HG03457 (cell line): Measurements from ENCODE around the gene DYNC1I1.

ENCODE experiments used
- ATAC-seq: cut with Tn5 transposase; IDR thresholded peaks from one replicate; pipeline ENCODE4 v1.9.1; 2021; ENCODE audit warnings: moderate number of reproducible peaks; ENCODE audit not compliant: unreplicated experiment

DYNC1I1 gene

GRCh38 chr7:95772298-95772770, at the start of gene DYNC1I1:
Gene DYNC1I1, plus strand, starts transcription at chr7:95772554. Its CDS starts 32,176 bp downstream, at chr7:95804730.
- ATAC-seq = peak; percentile 88

- ATAC-seq = no peak
Measured at GRCh38 chr7:95723583-95724180, 48.7 kb upstream of the DYNC1I1 start.

- ATAC-seq = no peak
Measured at GRCh38 chr7:95725205-95725604, 47.1 kb upstream of the DYNC1I1 start.

GRCh38 chr7:95730493-95731280, 41.7 kb upstream of the DYNC1I1 start:
- ATAC-seq = no peak

DNA sequence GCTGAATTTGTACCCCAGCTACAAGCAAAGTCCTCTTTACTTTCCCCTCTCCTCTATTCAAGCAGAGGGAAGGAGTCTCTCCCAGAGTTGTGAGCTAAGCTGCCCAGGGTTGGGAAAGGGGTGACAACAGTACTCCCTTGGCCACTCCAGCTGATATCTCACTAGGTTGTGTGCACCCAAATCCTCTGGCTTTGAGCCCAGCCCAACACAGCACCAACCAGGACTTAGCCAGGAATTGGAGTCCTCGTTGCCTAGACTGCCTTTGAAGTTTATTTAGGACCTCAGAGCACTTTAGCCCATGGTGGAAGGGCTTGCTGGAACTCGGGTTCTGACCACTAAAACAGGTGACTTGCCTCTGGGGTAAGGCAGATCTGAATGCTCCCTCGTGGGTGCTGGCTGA, 35.7 kb upstream of the DYNC1I1 start:
- ATAC-seq = no peak

DNA sequence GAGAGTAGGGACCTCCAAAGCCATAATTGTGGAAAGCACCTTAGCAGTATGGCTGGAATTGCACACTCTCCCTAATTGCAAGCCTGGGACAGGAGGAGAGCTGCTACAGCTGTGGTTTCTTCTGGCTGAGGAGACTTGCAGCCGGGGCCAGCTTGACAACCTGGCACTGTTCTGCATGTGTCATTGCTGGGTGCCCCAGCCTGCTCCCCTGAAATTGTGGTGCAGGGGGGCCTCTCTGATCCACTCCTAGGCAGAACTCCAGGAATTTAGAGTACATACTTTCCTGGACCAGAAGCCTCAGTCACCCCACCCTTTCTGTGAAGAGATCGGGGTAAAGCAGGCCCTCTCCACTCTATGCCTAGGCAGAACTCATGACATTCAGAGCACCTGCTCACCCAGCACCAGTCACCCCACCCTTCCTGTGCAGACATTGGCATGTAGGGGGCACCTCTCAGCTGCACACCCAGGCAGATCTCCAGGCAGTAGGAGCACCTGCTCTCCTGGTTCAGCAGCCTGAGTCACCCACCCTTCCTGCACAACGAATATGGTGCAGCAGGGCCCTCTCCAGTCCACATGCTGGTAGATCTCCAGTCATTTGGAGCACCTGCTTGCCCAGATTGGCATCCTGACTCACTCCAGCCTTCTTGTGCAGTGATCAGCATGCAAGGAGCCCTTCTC, 34.4 kb upstream of the DYNC1I1 start:
- no peak for ATAC-seq

DNA sequence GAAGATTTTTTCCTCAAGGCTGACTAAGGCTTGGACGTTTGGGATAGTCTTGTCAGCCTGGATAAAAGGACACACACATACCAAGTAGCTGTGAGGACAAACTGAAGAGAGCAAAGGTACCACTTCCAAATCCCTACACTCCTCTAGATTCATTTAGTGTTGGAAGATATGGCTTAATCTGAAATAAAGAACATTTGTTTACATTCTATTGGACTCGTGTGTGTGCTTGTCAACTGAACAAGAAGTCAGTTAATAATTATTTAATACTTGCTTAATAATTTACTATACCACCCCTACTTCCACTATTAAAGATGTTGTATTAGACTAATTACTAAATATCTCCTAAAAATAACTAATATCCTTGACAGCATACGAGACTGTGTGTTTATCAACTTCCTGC, 23.3 kb upstream of the DYNC1I1 start:
- ATAC-seq = no peak

GRCh38 chr7:95749515-95749914, 22.8 kb upstream of the DYNC1I1 start:
- no peak for ATAC-seq

DNA sequence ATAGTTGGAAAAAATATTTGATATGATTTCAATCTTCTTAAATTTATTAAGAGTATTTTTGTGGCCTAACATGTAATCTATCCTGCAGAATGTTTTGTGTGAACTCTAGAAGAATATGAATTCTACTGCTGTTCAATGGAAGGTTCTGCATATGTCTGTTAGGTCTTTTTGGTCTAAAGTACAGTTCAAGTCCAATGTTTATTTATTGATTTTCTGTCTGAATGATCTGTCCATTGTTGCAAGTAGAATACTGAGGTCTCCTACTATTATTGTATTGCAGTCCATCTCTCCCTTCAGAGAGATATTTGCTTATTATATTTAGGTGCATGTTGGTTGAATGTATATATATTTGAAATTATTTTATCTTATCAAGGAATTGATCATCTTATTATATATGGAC, 18.9 kb upstream of the DYNC1I1 start:
- ATAC-seq = no peak

- no peak for ATAC-seq
Measured at GRCh38 chr7:95755277-95755934, 16.9 kb upstream of the DYNC1I1 start.

- ATAC-seq = no peak
Measured at GRCh38 chr7:95758187-95758586, 14.2 kb upstream of the DYNC1I1 start.

- no peak for ATAC-seq
Measured at GRCh38 chr7:95766086-95766485, 6.3 kb upstream of the DYNC1I1 start.

GRCh38 chr7:95766657-95767056, 5.7 kb upstream of the DYNC1I1 start:
- ATAC-seq = no peak

- no peak for ATAC-seq
Measured at GRCh38 chr7:95772771-95773581, 622 bp downstream of the DYNC1I1 start.

DNA sequence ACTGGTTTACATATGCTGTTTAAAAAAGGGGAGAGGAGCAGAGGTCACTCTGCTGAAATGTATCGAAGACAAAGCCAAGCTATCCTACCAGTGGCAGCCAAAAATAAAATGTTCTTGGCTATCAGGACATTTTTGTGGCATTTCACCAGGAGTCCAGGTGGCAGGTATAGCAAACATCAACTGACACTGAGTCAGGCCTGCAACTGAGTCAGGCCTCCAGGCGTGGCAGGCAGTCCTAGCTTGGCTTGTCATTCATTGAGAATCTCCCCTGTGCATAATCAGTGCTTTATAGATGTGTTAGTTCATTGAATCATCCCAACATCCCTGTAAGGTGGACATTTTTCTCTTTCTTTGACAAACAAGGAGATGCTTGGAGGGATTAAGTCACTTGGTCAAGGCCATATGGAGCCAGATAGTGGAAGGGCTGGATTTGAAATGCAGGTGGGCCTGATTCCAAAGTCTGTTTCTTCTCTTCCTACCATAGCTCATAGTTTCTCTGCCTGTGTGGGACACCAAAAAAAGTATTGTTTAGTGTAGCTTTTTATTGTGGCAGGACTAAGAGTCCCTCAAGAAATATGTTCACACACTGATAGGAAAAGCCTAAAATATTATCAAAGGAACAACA, 4.3 kb downstream of the DYNC1I1 start:
- ATAC-seq = no peak

- no peak for ATAC-seq
Measured at GRCh38 chr7:95777269-95777668, 4.9 kb downstream of the DYNC1I1 start.

DNA sequence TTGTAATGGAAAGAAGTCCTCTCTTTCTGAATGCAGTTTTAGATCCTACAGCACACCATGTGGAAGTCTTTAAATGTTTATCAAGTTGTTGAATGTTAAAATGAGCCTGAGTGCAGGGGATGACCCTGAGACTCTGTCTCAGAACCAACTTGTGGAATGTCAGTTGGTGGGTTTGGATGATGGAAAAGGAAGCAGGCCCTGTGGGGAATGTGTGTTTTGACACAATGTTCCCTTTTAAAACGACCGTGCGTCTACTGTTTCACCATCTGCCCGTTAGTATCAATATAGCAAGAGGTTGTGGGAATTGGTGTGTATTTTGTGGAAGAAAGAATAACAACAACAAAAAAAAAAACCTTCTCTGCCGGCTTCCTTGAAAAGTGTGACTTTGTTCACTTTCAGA, 8.3 kb downstream of the DYNC1I1 start:
- ATAC-seq = no peak

DNA sequence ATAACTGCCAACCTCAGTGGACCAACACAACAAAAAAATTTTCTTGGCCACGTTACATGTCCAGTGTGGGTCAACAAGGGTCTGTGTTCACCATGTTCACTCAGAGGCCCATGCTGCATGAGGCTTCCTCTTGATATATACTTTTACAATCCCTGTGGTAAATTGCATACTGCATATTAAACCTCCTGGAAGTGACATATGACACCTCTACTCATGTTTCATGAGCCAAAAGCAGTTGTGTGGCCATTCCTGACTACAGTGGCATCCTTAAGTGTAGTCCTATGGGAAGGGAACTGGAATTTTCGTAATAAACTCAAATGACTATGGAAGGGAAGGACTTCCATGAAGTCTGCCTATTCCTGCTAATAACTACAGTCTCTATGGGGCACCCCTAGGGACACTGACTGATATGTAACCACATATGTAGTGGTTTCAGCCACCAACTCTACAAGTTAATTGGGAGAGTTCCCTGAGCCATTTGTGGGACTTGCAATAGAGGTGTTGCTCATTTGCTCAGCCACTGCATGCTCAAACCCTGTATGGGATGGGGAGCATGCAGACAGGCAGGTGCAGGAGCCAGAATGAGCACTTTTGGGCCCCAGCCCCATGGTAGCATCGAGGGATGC, 9.7 kb downstream of the DYNC1I1 start:
- ATAC-seq = no peak

DNA sequence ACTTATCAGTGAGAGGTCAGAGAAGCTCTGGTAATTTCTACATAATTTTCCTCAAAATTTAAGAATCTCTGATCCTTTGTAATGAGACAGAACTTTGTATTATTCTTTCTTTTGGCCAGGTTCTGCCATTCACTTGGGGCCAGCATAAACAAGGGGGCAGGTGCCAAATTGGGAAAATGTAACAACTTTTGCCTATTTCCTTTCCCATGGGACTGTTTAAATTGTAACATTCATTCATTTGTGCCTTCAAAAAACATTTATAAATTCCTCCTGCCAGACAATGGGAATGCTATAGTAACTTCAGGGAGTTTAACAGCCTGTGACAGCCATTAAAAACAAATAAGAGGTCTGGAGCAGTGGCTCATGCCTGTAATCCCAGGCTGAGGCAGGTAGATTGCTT, 12.4 kb downstream of the DYNC1I1 start:
- no peak for ATAC-seq

GRCh38 chr7:95788258-95788657, 15.9 kb downstream of the DYNC1I1 start:
- ATAC-seq = no peak
